Caco-2 (cell line): ENCODE data around the gene C1QL1. TPM values are rescaled to one million over a fixed set of nuclear protein-coding genes. Genes with fewer than 3 reads are reported as not detected.
A peak's percentile ranks its signal among the peaks of the same experiment; 100 is the strongest.

Source experiments
- BruUV-seq: library from RNA; stranded (reverse); fragments of 400-500 nt; replicated peaks from 2 replicates; lab custom pipeline; 2021; lab: Mats Ljungman, UMichigan
- CTCF ChIA-PET: fragments of 300-600 bp; sonication (Branson Sonifier 250); formaldehyde crosslinking; loops from one replicate; lab custom pipeline; 2022; ENCODE audit warnings: antibody characterized with exemption; lab: Charles Lee
- POLR2A ChIA-PET: fragments of 300-600 bp; sonication (Branson Sonifier 250); formaldehyde crosslinking; loops from one replicate; lab custom pipeline; 2022; ENCODE audit warnings: antibody characterized with exemption; lab: Charles Lee
- DNase-seq, 2 experiments: peaks; one replicate each; pipeline versions ENCODE4 v3.0.0 to v3.0.0-alpha.2; 2020 to 2022
- H3K27me3 ChIP-seq: replicated peaks from 2 replicates; pipeline ENCODE4 v1.6.0; 2011; ENCODE audit warnings: low read length; ENCODE audit not compliant: control insufficient read depth, insufficient read depth
- H3K36me3 ChIP-seq: 2 replicates; pipeline ENCODE4 v1.5.1; 2011; ENCODE audit warnings: low read length; ENCODE audit not compliant: control insufficient read depth, insufficient read depth
- H3K4me1 ChIP-seq: fragments of 250-450 bp; sonication (Bioruptor Pico); 2 replicates; pipeline ENCODE4 v1.5.1; 2020; ENCODE audit warnings: mild to moderate bottlenecking
- H3K4me3 ChIP-seq: 2 replicates; pipeline ENCODE4 v1.5.1; 2011; ENCODE audit warnings: low read depth, mild to moderate bottlenecking, control low read depth, low read length
- H3K9me3 ChIP-seq: fragments of 250-450 bp; sonication (Bioruptor Pico); 2 replicates; pipeline ENCODE4 v1.5.1; 2020; ENCODE audit warnings: mild to moderate bottlenecking, moderate library complexity
- H3K27ac Mint-ChIP-seq: one replicate; pipeline ENCODE4 v1.8.0; 2022; ENCODE audit warnings: mixed read lengths; ENCODE audit not compliant: unreplicated experiment
- H3K27me3 Mint-ChIP-seq: one replicate; pipeline ENCODE4 v1.8.0; 2022; ENCODE audit warnings: mixed read lengths; ENCODE audit not compliant: insufficient read depth, unreplicated experiment
- H3K36me3 Mint-ChIP-seq: one replicate; pipeline ENCODE4 v1.8.0; 2022; ENCODE audit warnings: mild to moderate bottlenecking, mixed read lengths; ENCODE audit not compliant: insufficient read depth, unreplicated experiment
- H3K4me1 Mint-ChIP-seq: one replicate; pipeline ENCODE4 v1.8.0; 2022; ENCODE audit warnings: low read depth, mixed read lengths; ENCODE audit not compliant: unreplicated experiment
- H3K4me3 Mint-ChIP-seq: one replicate; pipeline ENCODE4 v1.8.0; 2022; ENCODE audit warnings: mild to moderate bottlenecking, moderate library complexity, mixed read lengths; ENCODE audit not compliant: unreplicated experiment
- H3K9me3 Mint-ChIP-seq: one replicate; pipeline ENCODE4 v1.8.0; 2022; ENCODE audit warnings: mixed read lengths; ENCODE audit not compliant: unreplicated experiment
- CTCF ChIP-seq, 2 experiments: fragments of 200-600 bp in 1 of 2; IDR thresholded peaks; 1 replicate in 1 of 2; 2 replicates in 1 of 2; pipeline versions ENCODE4 v1.5.1 to v1.8.0; 2011 to 2022; ENCODE audit warnings: antibody characterized with exemption in 1 of 2, control low read depth in 1 of 2, inconsistent platforms in 1 of 2, low read depth in 1 of 2, low read length in 1 of 2, mild to moderate bottlenecking in 1 of 2, moderate library complexity in 1 of 2; ENCODE audit not compliant: insufficient read depth in 1 of 2, severe bottlenecking in 1 of 2, unreplicated experiment in 1 of 2
- intact Hi-C: fragments of 100-400 bp; cut with micrococcal nuclease; formaldehyde crosslinking; loops from one replicate; pipeline ENCODE4 v1.10.0; 2022; ENCODE audit not compliant: unreplicated experiment
- total RNA-seq: library from RNA; stranded (reverse); gene quantifications from 2 replicates; pipeline ENCODE4 v1.2.3, GENCODE V29; 2022

The C1QL1 gene
- total RNA-seq, 1 experiment from 2014 or later = 5.2 TPM

GRCh38 chr17:44955674-44956425 is 12.3 kb downstream of the C1QL1 start:
- Mint-ChIP-seq H3K27me3 (no peaks in the 10 kb centered on the region), H3K4me3 (no peak overlapping the region), H3K4me1 (no peaks in the 10 kb centered on the region), H3K27ac (no peak overlapping the region), H3K9me3 (no peaks in the 10 kb centered on the region), H3K36me3 (peaks cover 7% of the 10 kb centered on the region)
- no peak for DNase-seq
- no TSS peak for BruUV-seq
- CTCF ChIA-PET = interaction anchor here (0.7 to 0.9 kb wide), 2 partner anchors 12 to 36 kb away, joined by 3 to 4 read pairs; partner anchors contain the start of gene C1QL1
- H3K9me3 ChIP-seq = no peaks in the 10 kb centered on the region
- no peaks in the 10 kb centered on the region for H3K27me3 ChIP-seq
- peaks cover 7% of the 10 kb centered on the region for H3K4me1 ChIP-seq
- no peak overlapping the region for H3K4me3 ChIP-seq
- no peak for TF ChIP-seq CTCF (IDR thresholded peaks at IDR 0.05; ENCODE audit: insufficient read depth in 1 of 2, low read depth in 1 of 2, low read length in 1 of 2, severe bottlenecking in 1 of 2, unreplicated experiment in 1 of 2)
- intact Hi-C loops = no loop called here
- H3K36me3 ChIP-seq = no peaks in the 10 kb centered on the region
- POLR2A ChIA-PET = no interaction called here

- BruUV-seq = no TSS peak
- Histone ChIP-seq H3K27me3 (no peaks in the 10 kb centered on the region), H3K9me3 (no peaks in the 10 kb centered on the region), H3K4me3 (no peak overlapping the region), H3K36me3 (no peaks in the 10 kb centered on the region), H3K4me1 (peaks cover 14% of the 10 kb centered on the region)
- intact Hi-C loops = no loop called here
- H3K4me1 Mint-ChIP-seq = no peaks in the 10 kb centered on the region
- ChIA-PET CTCF (interaction anchor here (0.5 to 2.5 kb wide), 6 partner anchors 9 to 134 kb away, joined by 3 to 18 read pairs (median 4); no protein-coding TSS in a partner anchor), POLR2A (interaction anchor here (0.7 kb wide), 1 partner anchor 15 kb away, joined by 6 read pairs; the partner anchor contains the start of gene C1QL1)
- H3K9me3 Mint-ChIP-seq = no peaks in the 10 kb centered on the region
- no peak overlapping the region for H3K4me3 Mint-ChIP-seq
- H3K36me3 Mint-ChIP-seq = peaks cover 7% of the 10 kb centered on the region
- no peak for TF ChIP-seq CTCF (IDR thresholded peaks at IDR 0.05; ENCODE audit: insufficient read depth in 1 of 2, low read depth in 1 of 2, low read length in 1 of 2, severe bottlenecking in 1 of 2, unreplicated experiment in 1 of 2)
- H3K27ac Mint-ChIP-seq = no peak overlapping the region
- DNase-seq = no peak
- H3K27me3 Mint-ChIP-seq = no peaks in the 10 kb centered on the region
Measured at GRCh38 chr17:44952946-44953475, 15.1 kb downstream of the C1QL1 start.

- Histone ChIP-seq H3K36me3 (no peaks in the 10 kb centered on the region), H3K4me1 (peaks cover 7% of the 10 kb centered on the region), H3K4me3 (peak overlapping the region; percentile 79), H3K9me3 (no peaks in the 10 kb centered on the region), H3K27me3 (no peaks in the 10 kb centered on the region)
- no TSS peak for BruUV-seq
- Mint-ChIP-seq H3K4me1 (peaks cover 5% of the 10 kb centered on the region), H3K27ac (peak overlapping the region; percentile 92), H3K27me3 (no peaks in the 10 kb centered on the region), H3K36me3 (peaks cover 36% of the 10 kb centered on the region), H3K9me3 (no peaks in the 10 kb centered on the region), H3K4me3 (peak overlapping the region; percentile 90)
- TF ChIP-seq CTCF (IDR thresholded peaks at IDR 0.05; ENCODE audit: insufficient read depth in 1 of 2, low read depth in 1 of 2, low read length in 1 of 2, severe bottlenecking in 1 of 2, unreplicated experiment in 1 of 2) = no peak
- DNase-seq = no peak
- CTCF ChIA-PET = no interaction called here
- POLR2A ChIA-PET = no interaction called here
- intact Hi-C loops = no loop called here
Measured at GRCh38 chr17:44948315-44948795, 19.7 kb downstream of the C1QL1 start.
